Mammary epithelial cell (primary cell): Measurements from ENCODE around the gene KIF3B.

Experiments
- EZH2 ChIP-seq: IDR thresholded peaks from 2 replicates; pipeline ENCODE4 v1.6.1; 2012; ENCODE audit warnings: low read length, inconsistent platforms, borderline replicate concordance
- TF ChIP-seq, protein P1 (sequence below), 2 donors: IDR thresholded peaks in 1 of 2; conservative IDR thresholded peaks in 1 of 2; 2 replicates each; pipeline ENCODE4 v1.5.1; 2011 to 2012; ENCODE audit warnings: inconsistent platforms in 2 of 2, low read length in 2 of 2, mild to moderate bottlenecking in 2 of 2, control low read depth in 1 of 2, low read depth in 1 of 2; ENCODE audit not compliant: insufficient read depth in 1 of 2; ENCODE audit errors: extremely low read depth in 1 of 2

DNA sequence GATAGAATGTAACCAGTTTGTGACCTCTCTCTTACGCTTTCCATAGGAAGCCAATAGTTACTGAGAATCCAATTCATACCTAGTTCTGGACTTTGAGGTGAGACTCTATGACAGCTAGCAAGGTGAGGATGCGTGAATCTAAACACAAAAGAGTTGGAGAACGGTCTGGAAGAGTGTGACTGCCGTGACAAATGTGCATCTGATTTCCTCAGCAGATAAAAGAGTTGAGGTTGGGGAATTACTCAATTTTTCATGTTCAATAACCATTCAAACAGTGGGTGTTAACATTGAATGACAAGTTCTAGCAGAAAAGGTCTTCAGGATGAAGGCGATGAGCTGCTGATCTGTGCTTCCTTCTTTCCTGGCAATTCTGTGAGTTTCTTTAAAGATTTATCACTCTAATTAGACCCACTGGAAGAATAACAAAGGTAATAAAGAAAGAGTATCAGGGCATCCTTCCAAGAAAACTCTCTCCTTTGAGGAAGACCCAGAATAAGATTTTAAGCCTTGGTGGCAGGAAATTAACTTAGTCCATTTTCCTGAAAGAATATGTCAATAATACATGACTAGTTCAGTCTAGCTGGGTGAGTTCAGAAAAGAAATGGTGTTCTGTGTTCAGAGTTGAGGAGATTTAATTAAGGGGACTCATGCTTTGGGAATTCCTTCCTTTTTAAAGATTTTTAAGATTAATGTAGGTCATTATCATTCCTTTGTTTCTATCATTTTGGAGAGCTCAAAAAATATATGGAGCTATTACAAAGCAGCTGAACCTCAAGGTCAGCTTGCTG lies 24.5 kb downstream of the KIF3B start:
- no peak for TF ChIP-seq EZH2
- TF ChIP-seq, protein P1, sequence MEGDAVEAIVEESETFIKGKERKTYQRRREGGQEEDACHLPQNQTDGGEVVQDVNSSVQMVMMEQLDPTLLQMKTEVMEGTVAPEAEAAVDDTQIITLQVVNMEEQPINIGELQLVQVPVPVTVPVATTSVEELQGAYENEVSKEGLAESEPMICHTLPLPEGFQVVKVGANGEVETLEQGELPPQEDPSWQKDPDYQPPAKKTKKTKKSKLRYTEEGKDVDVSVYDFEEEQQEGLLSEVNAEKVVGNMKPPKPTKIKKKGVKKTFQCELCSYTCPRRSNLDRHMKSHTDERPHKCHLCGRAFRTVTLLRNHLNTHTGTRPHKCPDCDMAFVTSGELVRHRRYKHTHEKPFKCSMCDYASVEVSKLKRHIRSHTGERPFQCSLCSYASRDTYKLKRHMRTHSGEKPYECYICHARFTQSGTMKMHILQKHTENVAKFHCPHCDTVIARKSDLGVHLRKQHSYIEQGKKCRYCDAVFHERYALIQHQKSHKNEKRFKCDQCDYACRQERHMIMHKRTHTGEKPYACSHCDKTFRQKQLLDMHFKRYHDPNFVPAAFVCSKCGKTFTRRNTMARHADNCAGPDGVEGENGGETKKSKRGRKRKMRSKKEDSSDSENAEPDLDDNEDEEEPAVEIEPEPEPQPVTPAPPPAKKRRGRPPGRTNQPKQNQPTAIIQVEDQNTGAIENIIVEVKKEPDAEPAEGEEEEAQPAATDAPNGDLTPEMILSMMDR (conservative IDR thresholded peaks at IDR 0.05 in 1 of 2, IDR thresholded peaks at IDR 0.05 in 1 of 2; ENCODE audit: extremely low read depth in 1 of 2, insufficient read depth in 1 of 2, low read depth in 1 of 2, low read length in 2 of 2): no peak
